Common myeloid progenitor, CD34-positive (primary cell): ENCODE measurements around the gene CD244. TPM values are rescaled to one million over a fixed set of nuclear protein-coding genes. Genes with fewer than 3 reads are reported as not detected.

Source experiments
- CTCF ChIA-PET: fragments of 350-600 bp; sonication (Branson Sonifier 250); formaldehyde crosslinking; loops from one replicate; lab custom pipeline; 2021; ENCODE audit warnings: antibody characterized with exemption; lab: Charles Lee
- POLR2A ChIA-PET: fragments of 350-600 bp; sonication (Branson Sonifier 250); formaldehyde crosslinking; loops from one replicate; lab custom pipeline; 2021; ENCODE audit warnings: antibody characterized with exemption; lab: Charles Lee
- DNase-seq, 3 donors: peaks; one replicate each; pipeline versions ENCODE4 v3.0.0 to v3.0.0-alpha.2; 2013
- H3K27ac ChIP-seq, 2 experiments: 1 replicate in 1 of 2; 2 replicates in 1 of 2; pipeline ENCODE4 v1.7.0; 2013; ENCODE audit warnings: inconsistent platforms in 2 of 2, low read length in 2 of 2, mild to moderate bottlenecking in 2 of 2, low read depth in 1 of 2, moderate library complexity in 1 of 2; ENCODE audit not compliant: severe bottlenecking in 2 of 2, insufficient read depth in 1 of 2, poor library complexity in 1 of 2
- H3K27me3 ChIP-seq, 5 experiments: replicated peaks in 2 of 5; 1 replicate in 3 of 5; 2 replicates in 2 of 5; pipeline versions ENCODE4 v1.6.1 to v1.7.0; 2013; ENCODE audit warnings: low read length in 4 of 5, mild to moderate bottlenecking in 2 of 5, moderate library complexity in 2 of 5, inconsistent platforms in 1 of 5; ENCODE audit not compliant: insufficient read depth in 5 of 5, control insufficient read depth in 4 of 5
- H3K36me3 ChIP-seq, 4 experiments: 1 replicate in 2 of 4; 2 replicates in 2 of 4; pipeline versions ENCODE4 v1.6.1 to v1.7.0; 2013; ENCODE audit warnings: low read length in 3 of 4, control low read depth in 1 of 4, mild to moderate bottlenecking in 1 of 4; ENCODE audit not compliant: control insufficient read depth in 4 of 4, insufficient read depth in 4 of 4
- H3K4me1 ChIP-seq, 4 experiments: 1 replicate in 3 of 4; 2 replicates in 1 of 4; pipeline versions ENCODE4 v1.6.1 to v1.7.1; 2013; ENCODE audit warnings: low read length in 3 of 4, mild to moderate bottlenecking in 3 of 4, control low read depth in 1 of 4, inconsistent platforms in 1 of 4, moderate library complexity in 1 of 4; ENCODE audit not compliant: control insufficient read depth in 4 of 4, insufficient read depth in 4 of 4; ENCODE audit errors: control extremely low read depth in 1 of 4
- H3K4me3 ChIP-seq, 7 experiments: 1 replicate in 4 of 7; 2 replicates in 3 of 7; pipeline versions ENCODE4 v1.5.1 to v1.7.0; 2013; ENCODE audit warnings: mild to moderate bottlenecking in 7 of 7, low read length in 6 of 7, moderate library complexity in 6 of 7, inconsistent platforms in 2 of 7, low read depth in 2 of 7, control low read depth in 1 of 7; ENCODE audit not compliant: insufficient read depth in 4 of 7, control insufficient read depth in 1 of 7; ENCODE audit errors: extremely low read depth in 1 of 7
- H3K9me3 ChIP-seq, 5 experiments: 1 replicate in 4 of 5; 2 replicates in 1 of 5; pipeline versions ENCODE4 v1.6.1 to v1.7.1; 2013; ENCODE audit warnings: low read length in 4 of 5, mild to moderate bottlenecking in 2 of 5, inconsistent platforms in 1 of 5, low read depth in 1 of 5, moderate library complexity in 1 of 5; ENCODE audit not compliant: control insufficient read depth in 4 of 5, insufficient read depth in 2 of 5; ENCODE audit errors: control extremely low read depth in 1 of 5
- WGBS: methylation state at CpG from one replicate; pipeline ENCODE4 v1.1.5; 2013; ENCODE audit not compliant: insufficient coverage; 5-methylcytosine and 5-hydroxymethylcytosine counted together
- polyA plus RNA-seq: library from polyadenylated mRNA; unstranded; fragments of 120-200 nt; gene quantifications from one replicate; pipeline ENCODE4 v1.2.1, GENCODE V29; 2013

The CD244 gene
- 63.2 TPM for polyA plus RNA-seq

- peaks cover 0 to 2% (median 0%) of the 10 kb centered on the region in 5 experiments for H3K9me3 ChIP-seq
- CTCF ChIA-PET = interaction anchor here (0.8 to 21.5 kb wide), 6 partner anchors 12 to 88 kb away, joined by 3 to 385 read pairs (median 12); no protein-coding TSS in a partner anchor
- POLR2A ChIA-PET = interaction anchor here (0.6 to 3.4 kb wide), 6 partner anchors 9 to 151 kb away, joined by 3 to 17 read pairs (median 6); no protein-coding TSS in a partner anchor
- peak; percentile 89 to 99 (median 98) for DNase-seq
- H3K4me3 ChIP-seq = peak within 1 kb of the TSS; percentile 19 to 74 (median 64)
- peaks cover 22 to 72% (median 68%) of the 10 kb centered on the region in 4 experiments for H3K4me1 ChIP-seq
- peaks cover 0 to 7% (median 2%) of the 10 kb centered on the region in 4 experiments for H3K36me3 ChIP-seq
- no peaks in the 10 kb centered on the region for H3K27me3 ChIP-seq
- WGBS = 2% methylated on average over 9 of the region's 12 CpGs
- H3K27ac ChIP-seq = peak within 1 kb of the TSS; percentile 71 to 89
These were observed at the start of gene CD244 for GRCh38 chr1:160862203-160863060. Gene CD244 (minus strand): TSS chr1:160862887. CDS start chr1:160862677, 210 bp downstream.

- DNase-seq = no peak
- Histone ChIP-seq H3K4me3 (no peak overlapping the region), H3K9me3 (no peaks in the 10 kb centered on the region), H3K4me1 (no peaks in the 10 kb centered on the region), H3K27ac (no peak overlapping the region), H3K36me3 (no peaks in the 10 kb centered on the region), H3K27me3 (no peaks in the 10 kb centered on the region)
- WGBS = 100% methylated on average over 1 of the region's 2 CpGs
- POLR2A ChIA-PET = no interaction called here
- CTCF ChIA-PET = interaction anchor here (1.6 to 2.1 kb wide), 2 partner anchors 40 to 47 kb away, joined by 3 to 7 read pairs; no protein-coding TSS in a partner anchor
These were observed 49.2 kb upstream of the CD244 start for GRCh38 chr1:160911925-160912324.

DNA sequence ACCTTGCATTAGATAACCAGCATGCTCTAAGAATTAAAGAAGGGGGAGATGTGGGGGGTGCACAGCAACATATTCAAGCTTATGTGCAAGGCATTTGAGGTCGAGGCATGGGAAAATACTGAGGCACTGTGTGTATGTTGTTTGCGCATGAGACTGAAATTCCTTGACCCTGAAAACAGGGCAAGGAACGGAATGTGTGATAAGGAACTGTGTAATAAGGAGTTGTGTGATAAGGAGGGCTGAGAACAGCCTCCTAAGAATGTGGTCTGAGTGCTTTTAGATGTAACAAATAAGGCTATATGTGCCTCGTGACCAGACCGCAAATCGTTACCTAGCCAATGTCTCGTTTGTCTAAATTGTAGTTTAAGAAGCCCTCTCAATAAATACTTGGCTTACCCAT lies 48.8 kb upstream of the CD244 start:
- POLR2A ChIA-PET = no interaction called here
- H3K36me3 ChIP-seq = no peaks in the 10 kb centered on the region
- WGBS = 87% methylated on average over 7 of the region's 7 CpGs

DNA sequence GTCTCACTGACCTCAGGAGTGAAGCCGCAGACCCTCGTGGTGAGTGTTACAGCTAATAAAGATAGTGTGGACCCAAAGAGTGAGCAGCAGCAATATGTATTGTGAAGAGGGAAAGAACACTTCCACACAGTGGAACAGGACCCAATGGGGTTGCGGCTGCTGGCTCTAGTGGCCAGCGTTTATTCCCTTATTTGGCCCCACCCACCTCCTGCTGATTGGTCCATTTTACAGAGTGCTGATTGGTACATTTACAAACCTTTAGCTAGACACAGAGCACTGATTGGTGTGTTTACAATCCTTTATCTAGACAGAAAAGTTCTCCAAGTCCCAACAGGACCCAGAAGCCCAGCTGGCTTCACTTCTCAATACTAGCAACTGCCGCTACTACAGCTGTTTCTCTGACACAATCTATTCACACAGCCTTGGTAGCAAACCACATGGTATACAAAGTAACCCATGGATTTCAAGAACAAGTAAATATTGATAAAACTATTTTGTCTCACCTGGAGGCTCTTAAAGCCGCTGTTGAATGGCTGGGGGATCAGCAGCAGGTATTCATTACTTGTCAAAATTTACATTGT lies 47.6 kb upstream of the CD244 start:
- CTCF ChIA-PET = interaction anchor here (1.1 kb wide), 1 partner anchor 21 kb away, joined by 4 read pairs; no protein-coding TSS in a partner anchor
- POLR2A ChIA-PET = no interaction called here
- Histone ChIP-seq H3K9me3 (no peaks in the 10 kb centered on the region), H3K4me3 (no peak overlapping the region), H3K4me1 (no peaks in the 10 kb centered on the region), H3K36me3 (no peaks in the 10 kb centered on the region), H3K27me3 (no peaks in the 10 kb centered on the region), H3K27ac (no peak overlapping the region)
- 93% methylated on average over 5 of the region's 6 CpGs for WGBS
- DNase-seq = peak in 1 of 3 donors; percentile 28

More for the DNA sequence above, 48.8 kb upstream of the CD244 start:
- Histone ChIP-seq H3K4me1 (no peaks in the 10 kb centered on the region), H3K27me3 (no peaks in the 10 kb centered on the region), H3K4me3 (no peak overlapping the region), H3K27ac (no peak overlapping the region), H3K9me3 (no peaks in the 10 kb centered on the region)
- peak in 1 of 3 donors; percentile 48 for DNase-seq
- CTCF ChIA-PET = interaction anchor here (1.6 to 2.1 kb wide), 2 partner anchors 40 to 47 kb away, joined by 3 to 7 read pairs; no protein-coding TSS in a partner anchor

DNA sequence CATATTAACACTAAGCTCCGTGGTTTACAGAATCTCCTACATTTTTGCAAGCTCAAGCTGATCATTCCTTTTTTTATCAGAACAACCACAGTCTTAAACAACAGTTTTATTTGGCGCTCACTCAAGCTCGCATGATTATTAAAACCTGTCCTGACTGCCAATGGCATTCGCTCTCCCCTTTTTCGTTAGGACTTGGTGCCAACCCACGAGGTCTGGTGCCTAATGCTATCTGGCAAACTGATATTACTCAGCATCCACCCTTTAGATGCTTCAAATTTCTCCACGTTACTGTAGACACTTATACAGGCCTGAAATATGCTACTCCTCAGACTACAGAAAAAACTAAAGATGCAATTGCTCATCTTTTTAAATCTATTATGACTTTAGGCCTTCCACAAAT lies 45.3 kb upstream of the CD244 start:
- WGBS = 89% methylated on average over 6 of the region's 7 CpGs
- Histone ChIP-seq H3K27ac (no peak overlapping the region), H3K9me3 (no peaks in the 10 kb centered on the region), H3K36me3 (no peaks in the 10 kb centered on the region), H3K4me1 (no peaks in the 10 kb centered on the region), H3K4me3 (no peak overlapping the region), H3K27me3 (no peaks in the 10 kb centered on the region)
- ChIA-PET CTCF (interaction anchor here (1.3 to 2.2 kb wide), 4 partner anchors 12 to 181 kb away, joined by 3 to 7 read pairs (median 4); no protein-coding TSS in a partner anchor), POLR2A (no interaction called here)
- peak in 1 of 3 donors; percentile 30 for DNase-seq

- CTCF ChIA-PET = interaction anchor here (1.2 to 1.3 kb wide), 2 partner anchors 17 to 29 kb away, joined by 3 to 4 read pairs; no protein-coding TSS in a partner anchor
- peak in 1 of 3 donors; percentile 10 for DNase-seq
- 50% methylated on average over 2 of the region's 4 CpGs for WGBS
These were observed 42.9 kb upstream of the CD244 start for GRCh38 chr1:160905617-160905989.

More at GRCh38 chr1:160905617-160905989, 42.9 kb upstream of the CD244 start:
- POLR2A ChIA-PET = interaction anchor here (0.8 kb wide), 1 partner anchor 49 kb away, joined by 3 read pairs; the partner anchor contains the start of gene ITLN2
- H3K4me3 ChIP-seq = no peak overlapping the region
- H3K36me3 ChIP-seq = no peaks in the 10 kb centered on the region
- H3K27ac ChIP-seq = no peak overlapping the region
- no peaks in the 10 kb centered on the region for H3K27me3 ChIP-seq
- H3K9me3 ChIP-seq = peaks cover 0 to 2% (median 0%) of the 10 kb centered on the region in 5 experiments
- no peaks in the 10 kb centered on the region for H3K4me1 ChIP-seq
